HG03025 (cell line): ENCODE results near the gene PHOX2A.

Experiments used
- ATAC-seq: cut with Tn5 transposase; IDR thresholded peaks from one replicate; pipeline ENCODE4 v1.9.1; 2021; ENCODE audit warnings: mild to moderate bottlenecking, moderate library complexity; ENCODE audit not compliant: unreplicated experiment, low FRiP score

The PHOX2A gene

GRCh38 chr11:72189455-72190250 is 54.3 kb downstream of the PHOX2A start:
- no peak for ATAC-seq
